Dendritic cell treated with granulocyte-macrophage colony-stimulating factor and Interleukin-4, amounts not matched to agents 40 ng/mL and 50 ng/mL, for 4 days (primary cell): ENCODE measurements around the gene DENND2C.

Source experiments
- H3K27ac Mint-ChIP-seq: one replicate; pipeline ENCODE4 v1.8.0; 2022; ENCODE audit warnings: mild to moderate bottlenecking, mixed read lengths
- H3K27me3 Mint-ChIP-seq: one replicate; pipeline ENCODE4 v1.8.0; 2022; ENCODE audit warnings: mild to moderate bottlenecking, mixed read lengths
- H3K36me3 Mint-ChIP-seq: one replicate; pipeline ENCODE4 v1.8.0; 2022; ENCODE audit warnings: low read depth, mixed read lengths
- H3K4me1 Mint-ChIP-seq: one replicate; pipeline ENCODE4 v1.8.0; 2022; ENCODE audit warnings: low read depth, mixed read lengths
- H3K4me3 Mint-ChIP-seq: one replicate; pipeline ENCODE4 v1.8.0; 2022; ENCODE audit warnings: mild to moderate bottlenecking, moderate library complexity, mixed read lengths
- H3K9me3 Mint-ChIP-seq: one replicate; pipeline ENCODE4 v1.8.0; 2022; ENCODE audit warnings: mixed read lengths
- intact Hi-C: fragments of 100-400 bp; cut with micrococcal nuclease; formaldehyde crosslinking; loops from one replicate; pipeline ENCODE4 v1.15.0; 2022

The DENND2C gene

GRCh38 chr1:114696810-114697209 is 27.0 kb upstream of the DENND2C start:
- Mint-ChIP-seq H3K27me3 (peaks cover 11% of the 10 kb centered on the region), H3K36me3 (no peaks in the 10 kb centered on the region), H3K27ac (no peak overlapping the region), H3K4me3 (no peak overlapping the region), H3K9me3 (no peaks in the 10 kb centered on the region), H3K4me1 (no peaks in the 10 kb centered on the region)
- intact Hi-C loops, result no loop called here

GRCh38 chr1:114695430-114696058 is 25.7 kb upstream of the DENND2C start, which contains the start of gene AMPD1:
AMPD1 (minus strand) TSS chr1:114695546; CDS start chr1:114695471, 75 bp downstream.
- Mint-ChIP-seq H3K4me3 (no peak within 1 kb of the TSS), H3K9me3 (no peaks in the 10 kb centered on the region), H3K4me1 (no peaks in the 10 kb centered on the region), H3K27me3 (peaks cover 8% of the 10 kb centered on the region), H3K27ac (no peak within 1 kb of the TSS), H3K36me3 (no peaks in the 10 kb centered on the region)
- intact Hi-C loops, result no loop called here

- no peaks in the 10 kb centered on the region for H3K9me3 Mint-ChIP-seq
- H3K27ac Mint-ChIP-seq, result no peak overlapping the region
- H3K27me3 Mint-ChIP-seq, result peaks cover 7% of the 10 kb centered on the region
- H3K36me3 Mint-ChIP-seq, result no peaks in the 10 kb centered on the region
- H3K4me1 Mint-ChIP-seq, result no peaks in the 10 kb centered on the region
- H3K4me3 Mint-ChIP-seq, result no peak overlapping the region
- intact Hi-C loops, result no loop called here
Observed at GRCh38 chr1:114694540-114695310, 24.9 kb upstream of the DENND2C start.

- H3K4me3 Mint-ChIP-seq, result no peak overlapping the region
- no peaks in the 10 kb centered on the region for H3K9me3 Mint-ChIP-seq
- intact Hi-C loops, result no loop called here
- no peaks in the 10 kb centered on the region for H3K36me3 Mint-ChIP-seq
- no peaks in the 10 kb centered on the region for H3K4me1 Mint-ChIP-seq
- no peak overlapping the region for H3K27ac Mint-ChIP-seq
- peaks cover 6% of the 10 kb centered on the region for H3K27me3 Mint-ChIP-seq
Observed at GRCh38 chr1:114692947-114693346, 23.1 kb upstream of the DENND2C start.

GRCh38 chr1:114691061-114691460 is 21.2 kb upstream of the DENND2C start:
- peaks cover 7% of the 10 kb centered on the region for H3K27me3 Mint-ChIP-seq
- H3K27ac Mint-ChIP-seq, result no peak overlapping the region
- intact Hi-C loops, result no loop called here
- H3K4me3 Mint-ChIP-seq, result no peak overlapping the region
- no peaks in the 10 kb centered on the region for H3K4me1 Mint-ChIP-seq
- no peaks in the 10 kb centered on the region for H3K36me3 Mint-ChIP-seq
- H3K9me3 Mint-ChIP-seq, result no peaks in the 10 kb centered on the region

- intact Hi-C loops, result no loop called here
Observed at GRCh38 chr1:114690148-114690547, 20.3 kb upstream of the DENND2C start.

GRCh38 chr1:114688526-114688925 is 18.7 kb upstream of the DENND2C start:
- Mint-ChIP-seq H3K27ac (no peak overlapping the region), H3K9me3 (no peaks in the 10 kb centered on the region), H3K4me1 (no peaks in the 10 kb centered on the region), H3K27me3 (peaks cover 6% of the 10 kb centered on the region), H3K36me3 (no peaks in the 10 kb centered on the region), H3K4me3 (no peak overlapping the region)
- intact Hi-C loops, result no loop called here

More at GRCh38 chr1:114690148-114690547, 20.3 kb upstream of the DENND2C start:
- Mint-ChIP-seq H3K36me3 (no peaks in the 10 kb centered on the region), H3K27me3 (peaks cover 7% of the 10 kb centered on the region), H3K4me3 (no peak overlapping the region), H3K9me3 (no peaks in the 10 kb centered on the region), H3K27ac (no peak overlapping the region), H3K4me1 (no peaks in the 10 kb centered on the region)

GRCh38 chr1:114685851-114686250 is 16.0 kb upstream of the DENND2C start:
- Mint-ChIP-seq H3K27me3 (peaks cover 11% of the 10 kb centered on the region), H3K9me3 (no peaks in the 10 kb centered on the region), H3K4me1 (no peaks in the 10 kb centered on the region), H3K36me3 (no peaks in the 10 kb centered on the region), H3K4me3 (no peak overlapping the region), H3K27ac (no peak overlapping the region)
- intact Hi-C loops, result no loop called here

- no peaks in the 10 kb centered on the region for H3K9me3 Mint-ChIP-seq
- no peaks in the 10 kb centered on the region for H3K36me3 Mint-ChIP-seq
- H3K27me3 Mint-ChIP-seq, result peaks cover 13% of the 10 kb centered on the region
- no peak overlapping the region for H3K4me3 Mint-ChIP-seq
- intact Hi-C loops, result no loop called here
- H3K4me1 Mint-ChIP-seq, result no peaks in the 10 kb centered on the region
- H3K27ac Mint-ChIP-seq, result no peak overlapping the region
Observed at GRCh38 chr1:114677691-114678090, 7.8 kb upstream of the DENND2C start.

- intact Hi-C loops, result no loop called here
- H3K27ac Mint-ChIP-seq, result no peak overlapping the region
- H3K9me3 Mint-ChIP-seq, result no peaks in the 10 kb centered on the region
- H3K36me3 Mint-ChIP-seq, result no peaks in the 10 kb centered on the region
- no peaks in the 10 kb centered on the region for H3K4me1 Mint-ChIP-seq
- H3K27me3 Mint-ChIP-seq, result peaks cover 15% of the 10 kb centered on the region
- no peak overlapping the region for H3K4me3 Mint-ChIP-seq
Observed at GRCh38 chr1:114676115-114676514, 6.3 kb upstream of the DENND2C start.

GRCh38 chr1:114671939-114672275 is 2.1 kb upstream of the DENND2C start:
- intact Hi-C loops, result loop anchor here (2.0 to 5.0 kb wide), 2 partner anchors 90 to 325 kb away; partner anchors contain the start of gene BCAS2
- peaks cover 33% of the 10 kb centered on the region for H3K27me3 Mint-ChIP-seq
- no peak overlapping the region for H3K4me3 Mint-ChIP-seq
- H3K36me3 Mint-ChIP-seq, result no peaks in the 10 kb centered on the region
- no peaks in the 10 kb centered on the region for H3K4me1 Mint-ChIP-seq
- H3K27ac Mint-ChIP-seq, result no peak overlapping the region
- no peaks in the 10 kb centered on the region for H3K9me3 Mint-ChIP-seq

GRCh38 chr1:114671011-114671938 is 1.4 kb upstream of the DENND2C start:
- Mint-ChIP-seq H3K4me3 (no peak overlapping the region), H3K27me3 (peaks cover 36% of the 10 kb centered on the region), H3K36me3 (no peaks in the 10 kb centered on the region), H3K9me3 (no peaks in the 10 kb centered on the region), H3K27ac (no peak overlapping the region), H3K4me1 (no peaks in the 10 kb centered on the region)
- intact Hi-C loops, result loop anchor here (2.0 to 5.0 kb wide), 2 partner anchors 89 to 324 kb away; partner anchors contain the start of gene BCAS2

GRCh38 chr1:114670083-114671010 is 498 bp upstream of the DENND2C start:
- Mint-ChIP-seq H3K4me3 (peak overlapping the region; percentile 81), H3K27me3 (peaks cover 36% of the 10 kb centered on the region), H3K27ac (peak overlapping the region; percentile 45), H3K36me3 (no peaks in the 10 kb centered on the region), H3K4me1 (no peaks in the 10 kb centered on the region), H3K9me3 (no peaks in the 10 kb centered on the region)
- intact Hi-C loops, result loop anchor here (2.0 to 5.0 kb wide), 2 partner anchors 88 to 324 kb away; partner anchors contain the start of gene BCAS2
